ENCODE results near the gene DOK3.

Gene DOK3

GRCh38 chr5:177509381-177509951, at the start of gene DOK3:
Gene DOK3 (minus strand): TSS chr5:177509826. CDS start chr5:177509540, 286 bp downstream.
- DNase-seq (ENCODE audit: low read depth) = no peak
- TF ChIP-seq CTCF (conservative IDR thresholded peaks at IDR 0.05; ENCODE audit: control insufficient read depth, insufficient read depth, low read depth, low read length) = no peak
- no peak within 1 kb of the TSS for H3K4me3 ChIP-seq (ENCODE audit: control insufficient read depth, low read depth, low read length)

GRCh38 chr5:177557796-177558195, 48.2 kb upstream of the DOK3 start:
- no peak for DNase-seq (ENCODE audit: low read depth)
- TF ChIP-seq CTCF (conservative IDR thresholded peaks at IDR 0.05; ENCODE audit: control insufficient read depth, insufficient read depth, low read depth, low read length) = no peak
- no peak overlapping the region for H3K4me3 ChIP-seq (ENCODE audit: control insufficient read depth, low read depth, low read length)

- H3K4me3 ChIP-seq (ENCODE audit: control insufficient read depth, low read depth, low read length) = no peak overlapping the region
- TF ChIP-seq CTCF (conservative IDR thresholded peaks at IDR 0.05; ENCODE audit: control insufficient read depth, insufficient read depth, low read depth, low read length) = no peak
- DNase-seq (ENCODE audit: low read depth) = no peak
Observed at GRCh38 chr5:177557041-177557647, 47.5 kb upstream of the DOK3 start.

GRCh38 chr5:177555665-177556064, 46.0 kb upstream of the DOK3 start:
- H3K4me3 ChIP-seq (ENCODE audit: control insufficient read depth, low read depth, low read length) = no peak overlapping the region
- TF ChIP-seq CTCF (conservative IDR thresholded peaks at IDR 0.05; ENCODE audit: control insufficient read depth, insufficient read depth, low read depth, low read length) = no peak
- no peak for DNase-seq (ENCODE audit: low read depth)

GRCh38 chr5:177555228-177555627, 45.6 kb upstream of the DOK3 start:
- no peak overlapping the region for H3K4me3 ChIP-seq (ENCODE audit: control insufficient read depth, low read depth, low read length)
- no peak for TF ChIP-seq CTCF (conservative IDR thresholded peaks at IDR 0.05; ENCODE audit: control insufficient read depth, insufficient read depth, low read depth, low read length)
- no peak for DNase-seq (ENCODE audit: low read depth)

GRCh38 chr5:177554474-177555111, 45.0 kb upstream of the DOK3 start, which contains the start of gene FAM193B:
Gene FAM193B (minus strand): TSS chr5:177554563. CDS start chr5:177554458, 105 bp downstream.
- peak; percentile 28 for TF ChIP-seq CTCF (conservative IDR thresholded peaks at IDR 0.05; ENCODE audit: control insufficient read depth, insufficient read depth, low read depth, low read length)

More at GRCh38 chr5:177554474-177555111, 45.0 kb upstream of the DOK3 start, which contains the start of gene FAM193B:
- H3K4me3 ChIP-seq (ENCODE audit: control insufficient read depth, low read depth, low read length) = peak within 1 kb of the TSS; percentile 80
- DNase-seq (ENCODE audit: low read depth) = peak; percentile 85

Data from fibroblast of mammary gland (primary cell).